IPS DF 4.7 (cell line): ENCODE data around the gene NAP1L5.

Experiments
- DNase-seq: peaks from one replicate; pipeline ENCODE4 v3.0.0-alpha.2; 2013; ENCODE audit warnings: low spot score; ENCODE audit errors: extremely low read depth

The NAP1L5 gene, protein sequence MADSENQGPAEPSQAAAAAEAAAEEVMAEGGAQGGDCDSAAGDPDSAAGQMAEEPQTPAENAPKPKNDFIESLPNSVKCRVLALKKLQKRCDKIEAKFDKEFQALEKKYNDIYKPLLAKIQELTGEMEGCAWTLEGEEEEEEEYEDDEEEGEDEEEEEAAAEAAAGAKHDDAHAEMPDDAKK

DNA sequence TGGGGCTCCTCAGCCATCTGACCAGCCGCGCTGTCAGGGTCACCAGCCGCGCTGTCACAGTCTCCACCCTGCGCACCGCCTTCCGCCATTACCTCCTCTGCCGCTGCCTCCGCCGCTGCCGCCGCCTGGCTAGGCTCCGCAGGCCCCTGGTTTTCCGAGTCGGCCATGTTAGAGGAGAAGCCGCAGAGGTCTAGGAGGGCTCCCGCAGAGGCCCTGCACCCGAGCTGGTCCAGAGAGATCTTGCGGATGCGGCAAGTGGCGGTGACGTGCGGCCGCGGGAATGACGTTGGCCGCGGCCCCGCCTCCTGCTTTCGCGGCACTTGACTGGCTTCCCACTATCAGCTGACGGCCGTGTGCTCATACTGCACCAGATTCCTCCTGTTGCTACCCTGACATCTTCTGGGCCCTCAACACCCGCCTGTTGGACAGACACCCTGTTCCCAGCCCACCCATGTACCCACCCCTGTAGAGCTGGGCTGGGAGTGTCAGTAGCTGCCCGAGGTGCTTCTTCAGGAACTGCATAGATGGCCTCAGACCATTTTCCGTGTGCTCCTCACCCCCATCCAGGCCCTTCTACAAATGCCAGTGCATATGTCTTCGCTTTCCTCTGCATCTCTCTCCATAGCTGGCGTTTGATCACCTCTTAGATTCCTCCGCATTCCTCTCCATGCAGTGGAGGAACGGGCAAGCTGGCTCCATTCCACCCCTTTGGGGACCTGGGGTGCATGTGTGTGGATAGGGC lies at the start of gene NAP1L5:
NAP1L5 (minus strand) TSS at position 242 of the 742 bp plus-strand sequence; CDS start at position 167, 75 bp downstream.
- no peak for DNase-seq

DNA sequence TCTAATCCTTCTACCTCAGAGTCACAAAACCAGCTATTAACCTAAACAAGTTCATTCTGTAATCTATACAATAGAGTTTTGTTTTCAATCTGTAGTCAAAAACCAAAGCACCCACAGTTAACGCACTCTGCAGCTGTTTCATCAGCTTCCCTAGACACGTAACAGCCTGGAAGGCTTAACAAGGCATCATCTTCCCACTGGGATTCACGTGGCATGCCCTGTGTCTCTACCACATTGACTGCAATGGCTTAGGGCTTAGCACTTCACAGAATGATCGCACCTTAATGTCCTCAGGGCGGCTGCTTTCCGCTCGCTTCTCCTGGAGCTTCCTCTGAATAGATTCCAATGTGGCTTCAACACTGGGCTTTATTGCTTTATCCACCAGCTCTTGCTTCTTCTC lies 49.7 kb upstream of the NAP1L5 start:
- DNase-seq, result no peak

- DNase-seq, result no peak
Observed at GRCh38 chr4:88746206-88746605, 48.6 kb upstream of the NAP1L5 start.

DNA sequence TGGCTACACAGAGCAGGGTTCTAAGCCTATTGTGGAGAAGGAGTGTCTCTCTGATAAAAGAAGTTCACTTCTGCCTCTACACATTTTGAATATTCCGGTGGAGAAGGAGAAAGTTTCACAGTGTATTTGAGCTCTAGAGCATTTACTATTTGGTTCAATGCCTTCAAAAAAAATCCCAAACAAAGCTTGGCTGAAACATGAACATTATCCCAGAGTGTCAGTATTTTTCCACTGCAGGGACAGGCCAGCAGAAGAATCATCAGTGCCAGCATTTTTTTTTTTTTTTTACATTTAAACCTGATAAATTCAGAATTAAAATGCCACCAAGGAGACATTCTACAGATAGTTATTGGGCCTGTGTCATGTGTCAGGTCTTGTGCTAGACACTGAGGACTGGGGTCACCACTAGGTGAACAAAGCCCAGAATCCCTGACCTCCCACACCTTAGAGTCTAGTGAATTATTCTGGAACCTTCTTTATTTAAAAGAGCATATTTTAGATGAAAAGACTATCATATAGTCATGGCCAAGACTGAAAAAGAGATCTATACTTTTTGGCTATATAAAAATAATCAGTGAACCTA lies 48.0 kb upstream of the NAP1L5 start:
- DNase-seq, result no peak

DNA sequence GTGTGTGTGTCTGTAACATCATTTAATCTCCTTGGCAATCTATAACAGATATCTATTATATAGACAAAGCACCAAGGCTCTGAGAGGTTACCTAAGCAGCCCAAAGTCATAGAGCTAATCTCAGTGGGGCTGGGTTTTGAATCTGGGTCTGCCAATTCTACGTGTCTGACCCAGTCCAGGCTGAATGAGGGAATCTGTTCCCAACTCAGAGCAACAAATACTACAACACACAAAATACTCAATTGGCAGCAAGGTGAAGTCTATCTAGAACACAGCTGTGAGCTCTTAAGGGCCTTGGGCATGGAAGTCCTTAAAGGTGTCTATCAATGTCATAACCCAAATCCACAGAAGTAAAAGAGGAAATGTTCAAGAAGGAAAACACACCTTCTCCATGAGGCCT lies 47.5 kb upstream of the NAP1L5 start:
- DNase-seq, result no peak

GRCh38 chr4:88744609-88745008 lies 47.0 kb upstream of the NAP1L5 start:
- DNase-seq, result no peak

DNA sequence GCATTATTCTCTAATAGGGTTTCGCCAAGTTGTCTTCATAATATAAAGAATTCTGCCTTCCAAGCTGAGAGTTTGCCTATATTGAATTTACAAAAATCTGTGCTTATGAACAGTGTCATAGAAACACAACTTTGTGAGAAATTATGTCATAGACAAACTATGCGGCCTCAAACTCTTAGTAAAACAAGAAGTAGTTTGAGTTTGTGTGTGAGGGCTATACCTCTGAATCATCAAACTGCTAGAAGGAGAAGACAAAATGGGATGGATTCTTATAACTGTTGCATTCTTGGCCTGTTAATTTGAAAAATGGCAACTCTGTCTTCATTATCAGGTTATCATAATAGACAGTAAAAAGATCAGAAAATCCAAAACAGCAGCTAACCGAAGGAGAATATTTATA lies 46.1 kb upstream of the NAP1L5 start:
- no peak for DNase-seq

- DNase-seq, result no peak
Observed at GRCh38 chr4:88742561-88742960, 44.9 kb upstream of the NAP1L5 start.

- DNase-seq, result no peak
Observed at GRCh38 chr4:88738180-88738579, 40.6 kb upstream of the NAP1L5 start.

DNA sequence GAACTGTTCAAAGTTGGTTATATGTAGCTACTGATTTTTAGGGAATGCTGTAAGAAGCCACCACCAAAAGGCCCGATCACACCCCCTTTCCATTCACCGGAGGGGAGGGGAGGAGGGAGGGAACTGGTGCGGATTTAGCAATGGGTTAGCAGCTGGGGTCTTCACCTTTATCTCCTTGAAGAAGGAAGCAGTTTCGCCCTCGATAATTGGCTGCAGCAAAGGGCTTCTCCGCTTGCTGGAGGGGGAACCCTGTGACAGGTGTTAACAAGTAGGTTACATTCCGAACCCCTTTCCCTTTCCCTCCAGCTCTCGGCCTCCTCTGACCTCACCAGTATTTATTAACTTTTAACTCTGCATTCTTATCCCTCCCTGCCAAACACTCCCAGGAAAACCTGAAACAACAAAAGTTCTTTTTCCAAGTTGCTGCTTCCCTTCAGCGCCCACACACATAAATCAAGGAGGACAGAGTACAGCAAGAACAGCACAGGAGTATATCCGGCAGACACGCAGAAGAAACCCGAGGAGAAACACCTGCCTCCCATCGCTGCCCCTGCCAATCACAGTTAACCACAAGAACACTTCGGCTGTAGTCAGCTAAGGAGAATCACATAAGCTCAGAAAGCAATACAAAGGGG lies 39.8 kb upstream of the NAP1L5 start:
- DNase-seq, result no peak

DNA sequence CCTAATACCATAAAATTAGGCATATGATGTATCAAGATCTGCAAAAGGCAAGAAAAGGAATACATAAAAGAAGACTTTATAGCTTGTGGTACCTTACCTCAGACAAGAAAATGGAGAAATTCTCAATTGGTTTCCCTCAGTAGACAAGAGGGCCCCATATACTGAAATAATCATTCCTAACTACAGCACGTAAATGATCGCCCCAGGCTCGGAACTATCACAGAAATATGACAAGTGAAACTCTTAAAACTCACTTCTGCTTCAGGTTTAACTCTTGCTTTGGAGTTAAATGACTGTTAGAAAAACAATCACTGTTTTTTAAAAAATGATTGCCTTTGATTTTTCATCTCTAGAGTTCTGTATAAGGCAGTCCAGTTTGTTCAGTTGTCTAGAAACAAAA lies 38.6 kb upstream of the NAP1L5 start:
- DNase-seq, result no peak

DNA sequence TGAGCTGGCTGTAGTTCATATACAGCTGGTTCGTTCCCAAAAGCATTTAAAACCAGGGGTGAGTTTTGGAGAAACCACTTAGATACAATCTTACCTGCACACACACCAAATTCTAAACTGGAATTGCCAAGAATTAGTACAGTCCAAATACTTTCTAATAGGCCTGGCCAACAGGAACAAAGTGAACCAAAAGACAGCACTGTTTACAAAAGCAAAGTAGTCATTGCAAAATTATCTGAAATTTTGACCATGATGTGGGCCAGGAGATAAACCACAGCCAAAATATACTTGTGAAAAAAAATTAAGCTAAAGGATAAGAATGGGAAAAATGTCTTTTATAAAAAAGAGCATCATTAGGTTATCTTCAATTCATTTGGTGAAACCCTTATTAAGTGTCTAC lies 37.9 kb upstream of the NAP1L5 start:
- no peak for DNase-seq

DNA sequence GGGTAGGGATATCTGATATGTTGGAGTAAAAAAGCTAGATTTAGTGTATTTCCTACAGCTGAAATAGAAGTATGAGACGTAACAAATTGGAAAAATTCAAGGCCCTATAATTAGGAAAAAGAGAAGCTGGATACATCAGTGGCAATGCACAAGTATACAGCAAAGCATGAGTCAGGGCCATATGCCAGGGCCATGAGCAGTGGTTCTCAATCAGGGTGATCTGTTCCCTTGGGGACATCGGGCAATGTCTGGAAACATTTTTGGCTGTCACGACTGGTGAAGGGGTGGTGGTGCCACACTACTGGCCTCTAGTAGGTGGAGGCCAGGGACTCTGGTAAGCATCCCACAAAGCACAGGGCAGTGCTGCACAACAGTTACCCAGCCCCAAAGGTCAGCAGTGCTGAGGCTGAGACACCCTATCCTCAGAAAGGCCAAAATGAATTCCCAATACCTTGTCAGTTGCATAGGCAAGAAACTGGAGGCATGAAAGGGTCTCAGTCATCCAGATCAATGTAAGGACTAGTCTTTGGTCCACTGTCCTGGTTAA lies 36.8 kb upstream of the NAP1L5 start:
- DNase-seq, result no peak

GRCh38 chr4:88732714-88733368 lies 35.2 kb upstream of the NAP1L5 start:
- no peak for DNase-seq

- DNase-seq, result no peak
Observed at GRCh38 chr4:88731381-88731780, 33.8 kb upstream of the NAP1L5 start.

DNA sequence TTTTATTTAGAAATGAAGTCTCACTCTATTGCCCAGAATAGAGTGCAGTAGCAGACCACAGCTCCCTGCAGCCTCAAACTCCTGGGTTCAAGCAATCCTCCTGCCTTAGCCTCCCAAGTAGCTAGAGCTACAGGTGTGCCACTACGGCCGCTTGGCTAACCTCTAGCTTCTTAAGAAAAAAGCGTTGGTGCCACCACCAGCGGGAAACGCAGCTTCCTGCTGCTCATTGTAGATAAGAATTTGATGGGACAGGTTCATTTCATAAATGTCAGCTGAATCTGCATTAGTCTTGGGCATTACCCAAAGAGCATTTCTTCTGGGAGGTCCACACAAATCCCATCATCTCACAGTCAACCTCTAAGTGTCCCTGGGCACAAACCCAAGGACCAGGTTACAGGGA lies 33.2 kb upstream of the NAP1L5 start:
- no peak for DNase-seq

GRCh38 chr4:88729146-88729760 lies 31.6 kb upstream of the NAP1L5 start:
- DNase-seq, result no peak

DNA sequence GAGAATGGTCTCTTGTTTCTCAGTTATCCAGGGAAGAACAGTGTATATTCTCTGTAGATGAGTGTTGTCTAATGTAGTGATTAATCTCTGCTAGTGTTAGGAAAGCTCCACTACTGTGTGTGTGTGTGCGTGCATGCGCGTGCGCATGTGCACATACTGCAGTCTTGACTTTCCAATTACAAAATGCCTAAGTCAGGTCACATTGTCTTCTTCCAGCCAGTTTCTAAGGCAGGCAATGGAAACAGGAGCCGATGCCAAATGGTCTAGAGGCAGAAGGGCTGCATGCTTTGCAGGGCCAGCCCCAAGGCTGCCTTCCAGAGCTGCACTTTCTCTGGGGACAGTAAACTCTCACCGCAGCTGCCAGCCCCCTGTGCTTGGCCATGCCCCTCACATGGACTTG lies 30.5 kb upstream of the NAP1L5 start:
- no peak for DNase-seq

GRCh38 chr4:88725986-88726385 lies 28.4 kb upstream of the NAP1L5 start:
- DNase-seq, result no peak

DNA sequence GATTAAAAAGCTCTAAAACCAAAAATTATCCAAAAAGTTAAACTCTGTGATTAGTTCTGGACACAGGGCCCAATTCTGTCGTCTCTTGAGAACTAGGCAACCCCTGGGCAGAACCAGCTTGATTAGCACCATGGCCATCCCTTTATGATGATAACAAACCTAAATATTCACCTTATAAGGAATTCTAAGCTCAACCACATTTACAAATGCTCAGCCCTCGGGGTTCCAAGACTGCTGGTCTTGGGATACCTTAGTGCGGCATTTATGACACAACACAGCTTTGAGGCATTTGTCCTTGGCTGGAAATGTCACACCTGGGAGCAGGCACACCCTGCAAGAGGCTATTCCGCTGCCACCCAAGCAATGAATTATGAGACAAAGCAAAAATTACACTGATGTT lies 27.5 kb upstream of the NAP1L5 start:
- DNase-seq, result no peak

GRCh38 chr4:88724406-88724805 lies 26.8 kb upstream of the NAP1L5 start:
- no peak for DNase-seq
